ENCODE measurements around the gene RAD51B. TPM values are rescaled to one million over a fixed set of nuclear protein-coding genes. Genes with fewer than 3 reads are reported as not detected.

RAD51B gene
- total RNA-seq, 6 experiments from 2014 or later = 2.7 to 5.8 (median 4.3) TPM

GRCh38 chr14:68279777-68280233, 460.2 kb downstream of the RAD51B start:
- no peaks in the 10 kb centered on the region for H3K27me3 ChIP-seq
- H3K36me3 ChIP-seq = no peaks in the 10 kb centered on the region
- peaks cover 0 to 48% (median 3%) of the 10 kb centered on the region in 4 donors for H3K4me1 ChIP-seq
- intact Hi-C loops (cut with DNase I) = no loop called here
- no peak for DNase-seq
- TF ChIP-seq CTCF (IDR thresholded peaks at IDR 0.05) = no peak
- TF ChIP-seq POLR2A (IDR thresholded peaks at IDR 0.05) = no peak
- H3K27ac ChIP-seq = peak overlapping the region in 1 of 3 donors; percentile 73
- no peak overlapping the region for H3K4me3 ChIP-seq
- no peaks in the 10 kb centered on the region for H3K9me3 ChIP-seq
- 78% methylated on average over 4 of the region's 4 CpGs for whole genome bisulfite sequencing (ENCODE audit: insufficient coverage, low coverage, low lambda C conversion rate, missing lambda C conversion rate)
- ATAC-seq = no peak

GRCh38 chr14:68281497-68281896, 461.9 kb downstream of the RAD51B start:
- TF ChIP-seq CTCF (IDR thresholded peaks at IDR 0.05) = no peak
- TF ChIP-seq POLR2A (IDR thresholded peaks at IDR 0.05) = no peak
- no peak overlapping the region for H3K27ac ChIP-seq
- intact Hi-C loops (cut with DNase I) = no loop called here
- peaks cover 0 to 52% (median 3%) of the 10 kb centered on the region in 4 donors for H3K4me1 ChIP-seq
- 98% methylated on average over 4 of the region's 4 CpGs for WGBS (ENCODE audit: insufficient coverage, low coverage, low lambda C conversion rate, missing lambda C conversion rate)
- no peaks in the 10 kb centered on the region for H3K36me3 ChIP-seq
- H3K27me3 ChIP-seq = no peaks in the 10 kb centered on the region
- no peak overlapping the region for H3K4me3 ChIP-seq
- no peaks in the 10 kb centered on the region for H3K9me3 ChIP-seq
- DNase-seq (no peak), ATAC-seq (no peak)

GRCh38 chr14:68282479-68283377, 463.1 kb downstream of the RAD51B start:
- Histone ChIP-seq H3K27ac (peak overlapping the region in 1 of 3 donors; percentile 37), H3K27me3 (no peaks in the 10 kb centered on the region), H3K36me3 (no peaks in the 10 kb centered on the region), H3K4me3 (no peak overlapping the region), H3K4me1 (peaks cover 0 to 52% (median 3%) of the 10 kb centered on the region in 4 donors), H3K9me3 (no peaks in the 10 kb centered on the region)
- intact Hi-C loops (cut with DNase I) = no loop called here
- DNase-seq (no peak), ATAC-seq (peak in 1 of 4 donors; percentile 2)
- no peak for TF ChIP-seq CTCF (IDR thresholded peaks at IDR 0.05)
- TF ChIP-seq POLR2A (IDR thresholded peaks at IDR 0.05) = no peak
- 61% methylated on average over 3 of the region's 6 CpGs for WGBS (ENCODE audit: insufficient coverage, low coverage, low lambda C conversion rate, missing lambda C conversion rate)

- DNase-seq (peak; percentile 32 to 60 (median 53)), ATAC-seq (peak; percentile 46 to 67 (median 53))
- Histone ChIP-seq H3K9me3 (no peaks in the 10 kb centered on the region), H3K27me3 (no peaks in the 10 kb centered on the region), H3K36me3 (no peaks in the 10 kb centered on the region), H3K27ac (peak overlapping the region in 1 of 3 donors; percentile 37), H3K4me1 (peaks cover 0 to 47% (median 3%) of the 10 kb centered on the region in 4 donors), H3K4me3 (no peak overlapping the region)
- TF ChIP-seq CTCF (IDR thresholded peaks at IDR 0.05) (no peak), POLR2A (IDR thresholded peaks at IDR 0.05) (no peak)
- intact Hi-C loops (cut with DNase I) = no loop called here
- 42% methylated on average over 5 of the region's 11 CpGs for WGBS (ENCODE audit: insufficient coverage, low coverage, low lambda C conversion rate, missing lambda C conversion rate)
Observed at GRCh38 chr14:68283378-68284123, 464.0 kb downstream of the RAD51B start.
